HEK293T (cell line): ENCODE results near the gene SLC25A25.
A peak's percentile ranks its signal among the peaks of the same experiment; 100 is the strongest.
"Not testable (repeated sequence)": the region's sequence is repeated elsewhere in the genome, so short reads cannot be mapped to it uniquely, and the experiment has no call there.

ENCODE experiments used
- CTCF ChIA-PET: fragments of 350-600 bp; formaldehyde crosslinking; extraction: SDS; loops from one replicate; lab custom pipeline; 2021; ENCODE audit warnings: antibody characterized with exemption, inconsistent platforms; lab: Yijun Ruan, JAX
- POLR2A ChIA-PET: fragments of 350-600 bp; formaldehyde crosslinking; extraction: SDS; loops from one replicate; lab custom pipeline; 2020; ENCODE audit warnings: antibody characterized with exemption, inconsistent platforms; lab: Yijun Ruan, JAX
- DNase-seq: peaks from one replicate; pipeline ENCODE4 v3.0.0; 2012; ENCODE audit warnings: mixed read lengths; ENCODE audit errors: extremely low spot score
- ARNT ChIP-seq: fragments of 450-650 bp; IDR thresholded peaks from 2 replicates; pipeline ENCODE4 v1.6.1; 2017; ENCODE audit warnings: mild to moderate bottlenecking
- BHLHE40 ChIP-seq: fragments of 450-650 bp; IDR thresholded peaks from 2 replicates; pipeline ENCODE4 v1.6.1; 2016; ENCODE audit warnings: mild to moderate bottlenecking, moderate library complexity, borderline replicate concordance
- CTBP1 ChIP-seq: fragments of 450-650 bp; IDR thresholded peaks from 2 replicates; pipeline ENCODE4 v1.6.1; 2016; ENCODE audit warnings: borderline replicate concordance
- ELF4 ChIP-seq: fragments of 450-650 bp; IDR thresholded peaks from 2 replicates; pipeline ENCODE4 v1.6.1; 2017; ENCODE audit warnings: antibody characterized with exemption
- FOXA1 ChIP-seq: fragments of 450-650 bp; IDR thresholded peaks from 2 replicates; pipeline ENCODE4 v1.6.1; 2016; ENCODE audit warnings: mild to moderate bottlenecking
- FOXK2 ChIP-seq: fragments of 450-650 bp; IDR thresholded peaks from 2 replicates; pipeline ENCODE4 v1.6.1; 2016; ENCODE audit warnings: mild to moderate bottlenecking
- FOXM1 ChIP-seq: fragments of 450-650 bp; IDR thresholded peaks from 2 replicates; pipeline ENCODE4 v1.6.1; 2017; ENCODE audit warnings: mild to moderate bottlenecking, borderline replicate concordance
- HDGF ChIP-seq: fragments of 450-650 bp; IDR thresholded peaks from 2 replicates; pipeline ENCODE4 v1.6.1; 2017; ENCODE audit warnings: antibody characterized with exemption, borderline replicate concordance
- L3MBTL2 ChIP-seq: fragments of 450-650 bp; conservative IDR thresholded peaks from 2 replicates; pipeline ENCODE4 v1.6.1; 2016; ENCODE audit warnings: mild to moderate bottlenecking
- LEF1 ChIP-seq: fragments of 450-650 bp; IDR thresholded peaks from 2 replicates; pipeline ENCODE4 v1.6.1; 2017; ENCODE audit warnings: mild to moderate bottlenecking, borderline replicate concordance
- NFRKB ChIP-seq: fragments of 450-650 bp; IDR thresholded peaks from 2 replicates; pipeline ENCODE4 v1.6.1; 2016; ENCODE audit warnings: mild to moderate bottlenecking, moderate library complexity
- SP1 ChIP-seq: fragments of 450-650 bp; IDR thresholded peaks from 2 replicates; pipeline ENCODE4 v1.6.1; 2017
- SUZ12 ChIP-seq: fragments of 450-650 bp; IDR thresholded peaks from 2 replicates; pipeline ENCODE4 v1.6.1; 2016; ENCODE audit warnings: mild to moderate bottlenecking
- TARDBP ChIP-seq: fragments of 450-650 bp; IDR thresholded peaks from 2 replicates; pipeline ENCODE4 v1.6.1; 2016
- ZNF384 ChIP-seq: fragments of 450-650 bp; IDR thresholded peaks from 2 replicates; pipeline ENCODE4 v1.6.1; 2016
- TF ChIP-seq, protein P1 (sequence below): fragments of 450-650 bp; IDR thresholded peaks from 2 replicates; pipeline ENCODE4 v1.6.1; 2016

Gene SLC25A25

DNA sequence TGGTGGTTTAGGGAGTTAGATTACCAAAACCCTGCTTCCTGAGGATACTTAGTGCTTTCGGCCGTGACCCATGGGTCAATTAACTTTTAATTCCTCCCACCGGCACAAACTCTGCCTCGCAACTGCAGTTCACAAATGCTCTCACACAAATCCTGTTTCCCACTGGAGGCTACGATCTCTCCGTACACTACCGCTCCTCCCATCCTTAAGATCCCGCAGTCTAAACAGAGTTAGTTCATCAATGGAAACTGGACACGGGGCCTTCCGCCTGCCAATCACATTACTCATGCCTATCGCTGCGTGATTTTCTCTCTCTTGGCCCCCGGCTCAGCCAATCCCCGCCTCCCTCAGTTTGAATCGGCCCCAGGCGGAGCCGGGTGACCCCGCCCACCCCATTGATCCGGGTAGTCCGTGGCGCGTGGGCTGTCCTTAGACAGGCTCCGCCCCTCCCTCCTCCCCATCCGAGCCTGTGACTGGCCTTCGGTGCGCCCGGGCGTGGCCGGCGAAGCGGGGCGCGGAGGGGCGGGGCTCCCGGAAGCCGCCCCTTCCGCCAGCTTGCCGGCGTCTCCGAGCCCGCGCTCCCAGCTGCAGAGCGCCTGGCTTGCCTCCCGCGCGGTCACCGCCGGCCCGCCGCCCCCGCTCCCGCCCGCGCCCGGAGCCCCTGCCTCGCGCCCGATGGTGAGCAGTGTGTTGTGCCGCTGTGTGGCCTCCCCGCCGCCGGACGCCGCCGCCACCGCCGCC lies at the start of gene SLC25A25:
SLC25A25 (plus strand) TSS at position 588 of the 741 bp plus-strand sequence; CDS start at position 676, 88 bp downstream.
- ChIA-PET CTCF (interaction anchor here (1.5 to 1.6 kb wide), 3 partner anchors 10 to 125 kb away, joined by 3 to 5 read pairs (median 4); no protein-coding TSS in a partner anchor), POLR2A (interaction anchor here (0.8 to 2.6 kb wide), 10 partner anchors 10 to 137 kb away, joined by 3 to 20 read pairs (median 3); partner anchors contain the start of gene PIP5KL1)
- peak; percentile 96 for DNase-seq
- no peak for TF ChIP-seq L3MBTL2
- no peak for TF ChIP-seq FOXK2
- no peak for TF ChIP-seq FOXM1
- TF ChIP-seq ARNT: no peak
- no peak for TF ChIP-seq ELF4

DNA sequence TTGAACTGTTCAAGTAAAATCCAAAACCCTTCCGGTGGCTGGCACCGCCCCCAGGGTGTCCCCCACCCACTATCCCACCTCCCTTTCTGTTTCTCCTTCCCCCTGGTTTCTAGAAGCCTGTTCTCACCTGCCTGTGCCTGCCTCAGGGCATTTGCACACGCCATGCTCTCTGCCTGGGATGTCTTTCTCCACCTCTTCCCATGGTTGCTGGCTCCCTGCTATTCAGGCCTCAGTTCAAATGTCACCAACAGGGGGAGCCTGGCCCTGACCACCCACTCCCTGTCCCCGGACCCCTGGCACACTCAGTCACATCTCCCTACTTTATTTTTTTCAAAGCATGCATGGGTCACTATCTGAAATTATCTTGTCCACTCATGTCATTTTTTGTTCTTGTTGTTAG lies 47.3 kb upstream of the SLC25A25 start:
- DNase-seq: peak; percentile 42
- ChIA-PET CTCF (no interaction called here), POLR2A (no interaction called here)
- TF ChIP-seq FOXM1 (no peak), ELF4 (no peak)

DNA sequence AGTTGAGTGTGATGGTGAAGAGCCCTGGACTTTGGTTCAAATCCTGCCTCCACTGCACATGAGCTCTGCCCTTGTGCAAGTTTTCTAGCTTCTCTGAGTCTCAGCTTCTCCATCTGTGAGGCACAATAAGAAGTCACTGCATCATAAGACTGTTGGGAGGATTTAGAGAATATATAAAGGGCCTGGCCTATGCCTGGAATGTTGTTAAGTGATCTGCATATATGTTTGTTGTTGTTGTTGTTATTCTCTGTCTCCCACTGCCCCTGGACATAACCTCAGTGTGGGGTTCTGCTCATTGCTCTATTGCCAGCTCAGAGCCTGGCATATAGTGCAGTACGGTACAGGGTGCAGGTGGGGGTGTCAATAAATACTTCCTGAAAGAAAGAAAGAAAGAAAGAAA lies 46.9 kb upstream of the SLC25A25 start:
- ChIA-PET POLR2A (no interaction called here), CTCF (no interaction called here)
- DNase-seq: no peak
- no peak for TF ChIP-seq BHLHE40
- TF ChIP-seq FOXK2: no peak
- TF ChIP-seq NFRKB: no peak
- no peak for TF ChIP-seq HDGF
- TF ChIP-seq LEF1: no peak
- TF ChIP-seq SUZ12: no peak
- TF ChIP-seq FOXA1: no peak
- no peak for TF ChIP-seq FOXM1
- no peak for TF ChIP-seq TARDBP
- no peak for TF ChIP-seq L3MBTL2
- no peak for TF ChIP-seq ZNF384

DNA sequence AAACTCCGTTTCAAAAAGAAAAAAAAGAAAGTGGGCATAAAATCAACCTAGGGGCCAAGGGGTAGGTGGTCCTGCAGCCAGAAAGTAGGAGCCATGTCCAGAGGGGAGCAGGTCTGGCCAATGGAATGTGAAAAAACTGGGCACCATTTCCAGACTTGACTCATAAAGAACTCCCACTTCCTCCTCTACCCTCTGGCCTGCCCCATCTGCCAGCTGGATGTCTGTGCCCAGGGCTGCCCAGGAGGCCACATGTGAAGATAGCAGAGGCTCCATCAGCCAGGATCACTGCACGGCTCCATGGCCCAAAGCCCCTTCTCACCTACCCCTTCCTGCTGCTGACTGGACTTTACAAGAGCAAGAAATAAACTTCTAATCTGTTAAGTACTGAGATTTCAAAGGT lies 45.1 kb upstream of the SLC25A25 start:
- POLR2A ChIA-PET: no interaction called here

DNA sequence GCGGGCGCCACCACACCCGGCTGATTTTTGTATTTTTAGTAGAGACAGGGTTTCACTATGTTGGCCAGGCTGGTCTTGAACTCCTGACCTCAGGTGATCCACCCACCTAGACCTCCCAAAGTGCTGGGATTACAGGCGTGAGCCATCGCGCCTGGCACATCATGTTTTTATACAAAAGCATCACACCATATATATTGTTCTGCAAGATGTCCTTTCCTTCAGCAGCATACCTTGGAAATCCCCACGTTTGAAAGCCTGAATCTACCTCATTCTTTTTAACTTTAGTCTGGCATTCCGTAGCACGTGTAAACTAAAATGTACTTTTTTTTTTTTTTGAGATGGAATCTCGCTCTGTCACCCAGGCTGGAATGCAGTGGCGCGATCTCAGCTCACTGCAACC lies 44.4 kb upstream of the SLC25A25 start:
- POLR2A ChIA-PET, CTCF ChIA-PET, DNase-seq: not testable (repeated sequence)

More for the DNA sequence above, 45.1 kb upstream of the SLC25A25 start:
- no peak for DNase-seq
- TF ChIP-seq SUZ12: no peak
- TF ChIP-seq FOXA1: no peak
- no peak for TF ChIP-seq TARDBP
- TF ChIP-seq ELF4: no peak
- no peak for TF ChIP-seq FOXK2
- no peak for TF ChIP-seq LEF1
- TF ChIP-seq NFRKB: no peak
- no peak for TF ChIP-seq HDGF
- TF ChIP-seq, protein P1, sequence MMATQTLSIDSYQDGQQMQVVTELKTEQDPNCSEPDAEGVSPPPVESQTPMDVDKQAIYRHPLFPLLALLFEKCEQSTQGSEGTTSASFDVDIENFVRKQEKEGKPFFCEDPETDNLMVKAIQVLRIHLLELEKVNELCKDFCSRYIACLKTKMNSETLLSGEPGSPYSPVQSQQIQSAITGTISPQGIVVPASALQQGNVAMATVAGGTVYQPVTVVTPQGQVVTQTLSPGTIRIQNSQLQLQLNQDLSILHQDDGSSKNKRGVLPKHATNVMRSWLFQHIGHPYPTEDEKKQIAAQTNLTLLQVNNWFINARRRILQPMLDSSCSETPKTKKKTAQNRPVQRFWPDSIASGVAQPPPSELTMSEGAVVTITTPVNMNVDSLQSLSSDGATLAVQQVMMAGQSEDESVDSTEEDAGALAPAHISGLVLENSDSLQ: no peak
- no peak for TF ChIP-seq BHLHE40
- TF ChIP-seq ZNF384: no peak
- no peak for TF ChIP-seq FOXM1
- CTCF ChIA-PET: interaction anchor here (0.6 kb wide), 1 partner anchor 8 kb away, joined by 7 read pairs; no protein-coding TSS in a partner anchor

DNA sequence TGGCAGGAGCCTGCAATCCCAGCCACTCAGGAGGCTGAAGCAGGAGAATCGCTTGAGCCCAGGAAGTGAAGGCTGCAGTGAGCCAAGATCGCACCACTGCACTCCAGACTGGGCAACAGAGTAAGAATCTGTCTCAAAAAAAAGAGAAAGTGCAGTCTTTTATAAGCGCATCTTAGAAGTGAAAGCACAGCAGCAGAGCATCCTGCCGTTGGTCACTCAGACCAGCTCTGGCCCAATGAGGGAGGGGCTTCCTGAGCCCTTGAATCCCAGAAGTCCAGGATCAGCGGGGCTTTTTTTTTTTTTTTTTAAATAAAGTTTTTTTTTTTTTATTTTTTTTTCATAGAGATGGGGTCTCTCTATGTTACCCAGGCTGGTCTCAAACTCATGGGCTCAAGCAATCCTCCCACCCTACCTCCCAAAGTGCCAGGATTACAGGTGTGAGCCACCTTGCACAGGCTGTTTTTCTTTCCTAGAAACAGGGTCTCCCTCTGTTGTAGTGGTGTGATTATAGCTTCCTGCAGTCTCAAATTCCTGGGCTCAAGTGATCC lies 43.2 kb upstream of the SLC25A25 start:
- TF ChIP-seq CTBP1 (no peak), NFRKB (no peak), ARNT (no peak), TARDBP (no peak), BHLHE40 (no peak), ZNF384 (peak; percentile 67)
- ChIA-PET CTCF (interaction anchor here (1.0 kb wide), 1 partner anchor 81 kb away, joined by 3 read pairs; no protein-coding TSS in a partner anchor), POLR2A (no interaction called here)
- no peak for DNase-seq

DNA sequence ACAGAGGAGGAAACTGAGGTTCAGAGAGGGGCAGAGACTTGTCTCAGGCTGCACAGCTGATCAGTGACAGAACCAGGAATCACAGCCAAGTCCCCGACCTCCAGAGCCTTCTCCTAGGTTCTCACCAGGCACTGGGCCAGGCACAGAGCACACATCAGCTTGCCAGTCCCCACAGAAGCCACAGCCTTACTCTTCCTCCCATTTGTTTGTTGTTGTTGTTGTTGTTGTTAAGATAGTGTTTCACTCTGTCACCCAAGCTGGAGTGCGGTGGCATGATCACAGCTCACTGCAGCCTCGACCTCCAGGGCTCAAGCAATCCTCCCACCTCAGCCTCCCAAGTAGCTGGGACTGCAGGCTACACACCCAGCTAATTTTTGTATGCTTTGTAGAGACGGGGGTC lies 42.3 kb upstream of the SLC25A25 start:
- DNase-seq: no peak
- POLR2A ChIA-PET: no interaction called here
- CTCF ChIA-PET: interaction anchor here (0.7 to 1.0 kb wide), 2 partner anchors 82 to 1620 kb away, joined by 3 to 4 read pairs; no protein-coding TSS in a partner anchor
- TF ChIP-seq TARDBP (no peak), SP1 (no peak), ARNT (no peak), NFRKB (no peak), FOXA1 (no peak), FOXK2 (no peak), SUZ12 (no peak), ELF4 (no peak), FOXM1 (no peak), LEF1 (no peak), HDGF (no peak), ZNF384 (no peak), CTBP1 (no peak), L3MBTL2 (no peak), BHLHE40 (no peak)
- TF ChIP-seq, protein P1: no peak
